ENCODE results near the gene REEP3. TPM values are rescaled to one million over a fixed set of nuclear protein-coding genes. Genes with fewer than 3 reads are reported as not detected.

Gene REEP3
- total RNA-seq, 1 donor from 2014 or later, result 9.7 TPM

DNA sequence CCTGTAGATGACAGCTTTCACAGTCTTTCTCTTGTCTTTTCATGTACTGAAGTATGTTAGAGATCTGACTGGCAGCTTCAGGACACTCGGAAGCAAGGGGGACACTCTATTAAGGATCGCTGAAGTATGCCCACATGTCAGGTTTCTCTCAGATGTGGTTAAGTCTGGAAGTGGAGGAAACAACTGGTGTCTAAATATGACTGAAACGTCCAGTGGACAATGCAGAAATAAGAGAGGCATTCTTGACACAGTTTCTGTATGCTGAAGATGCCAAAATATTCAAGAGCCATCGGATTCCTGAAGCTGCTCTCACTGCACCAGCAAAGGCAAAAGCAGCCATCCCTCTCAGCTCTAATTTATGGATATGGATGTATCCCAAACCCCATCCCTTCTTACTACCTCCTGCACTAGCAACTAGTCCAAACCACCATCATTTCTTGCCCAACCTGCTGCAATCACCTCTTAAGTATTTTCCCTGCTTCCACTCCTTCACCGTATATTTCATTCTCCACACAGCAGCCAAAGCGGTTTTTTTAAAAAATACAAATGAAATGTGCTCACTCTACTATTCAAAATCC is 113.4 kb downstream of the REEP3 start:
- H3K4me3 Mint-ChIP-seq, result no peak overlapping the region
- H3K4me1 Mint-ChIP-seq, result peaks cover 12% of the 10 kb centered on the region
- ChIA-PET POLR2A (no interaction called here), CTCF (interaction anchor here (0.7 to 7.6 kb wide), 4 partner anchors 86 to 468 kb away, joined by 3 to 85 read pairs (median 3); no protein-coding TSS in a partner anchor)
- TF ChIP-seq, protein P1, sequence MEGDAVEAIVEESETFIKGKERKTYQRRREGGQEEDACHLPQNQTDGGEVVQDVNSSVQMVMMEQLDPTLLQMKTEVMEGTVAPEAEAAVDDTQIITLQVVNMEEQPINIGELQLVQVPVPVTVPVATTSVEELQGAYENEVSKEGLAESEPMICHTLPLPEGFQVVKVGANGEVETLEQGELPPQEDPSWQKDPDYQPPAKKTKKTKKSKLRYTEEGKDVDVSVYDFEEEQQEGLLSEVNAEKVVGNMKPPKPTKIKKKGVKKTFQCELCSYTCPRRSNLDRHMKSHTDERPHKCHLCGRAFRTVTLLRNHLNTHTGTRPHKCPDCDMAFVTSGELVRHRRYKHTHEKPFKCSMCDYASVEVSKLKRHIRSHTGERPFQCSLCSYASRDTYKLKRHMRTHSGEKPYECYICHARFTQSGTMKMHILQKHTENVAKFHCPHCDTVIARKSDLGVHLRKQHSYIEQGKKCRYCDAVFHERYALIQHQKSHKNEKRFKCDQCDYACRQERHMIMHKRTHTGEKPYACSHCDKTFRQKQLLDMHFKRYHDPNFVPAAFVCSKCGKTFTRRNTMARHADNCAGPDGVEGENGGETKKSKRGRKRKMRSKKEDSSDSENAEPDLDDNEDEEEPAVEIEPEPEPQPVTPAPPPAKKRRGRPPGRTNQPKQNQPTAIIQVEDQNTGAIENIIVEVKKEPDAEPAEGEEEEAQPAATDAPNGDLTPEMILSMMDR (IDR thresholded peaks at IDR 0.05), result no peak
- no peaks in the 10 kb centered on the region for H3K27me3 Mint-ChIP-seq
- no peaks in the 10 kb centered on the region for H3K9me3 Mint-ChIP-seq
- intact Hi-C loops (cut with micrococcal nuclease), result no loop called here
- no peak overlapping the region for H3K27ac Mint-ChIP-seq
- no peak for ATAC-seq (ENCODE audit: low read depth)
- no peak for DNase-seq
- no peaks in the 10 kb centered on the region for H3K36me3 Mint-ChIP-seq (ENCODE audit: low read depth)

DNA sequence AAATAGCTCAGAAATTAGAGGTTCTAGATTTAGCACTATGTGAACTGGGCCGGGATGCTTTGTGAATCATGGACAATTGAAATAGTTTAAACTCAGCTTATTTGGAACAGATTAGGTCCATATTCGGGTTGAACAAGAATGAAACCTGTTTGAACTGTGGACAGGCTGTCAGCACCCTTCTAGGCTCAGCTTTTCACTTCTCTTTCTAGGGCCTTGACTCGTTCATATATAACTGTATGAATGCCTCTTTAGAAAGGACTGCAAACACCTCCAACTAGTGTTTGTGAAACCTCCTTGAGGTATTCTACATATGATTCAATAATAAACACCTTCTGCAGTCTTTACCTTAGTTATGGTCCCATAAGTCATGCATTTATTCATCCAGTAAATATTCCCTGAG is 115.6 kb downstream of the REEP3 start:
- Mint-ChIP-seq H3K4me3 (no peak overlapping the region), H3K9me3 (no peaks in the 10 kb centered on the region), H3K4me1 (peaks cover 2% of the 10 kb centered on the region), H3K27me3 (no peaks in the 10 kb centered on the region), H3K36me3 (ENCODE audit: low read depth) (no peaks in the 10 kb centered on the region), H3K27ac (no peak overlapping the region)
- intact Hi-C loops (cut with micrococcal nuclease), result no loop called here
- TF ChIP-seq, protein P1 (IDR thresholded peaks at IDR 0.05), result no peak
- ChIA-PET POLR2A (no interaction called here), CTCF (interaction anchor here (0.8 to 0.9 kb wide), 2 partner anchors 83 to 470 kb away, joined by 3 to 5 read pairs; no protein-coding TSS in a partner anchor)
- DNase-seq (no peak), ATAC-seq (ENCODE audit: low read depth) (no peak)

DNA sequence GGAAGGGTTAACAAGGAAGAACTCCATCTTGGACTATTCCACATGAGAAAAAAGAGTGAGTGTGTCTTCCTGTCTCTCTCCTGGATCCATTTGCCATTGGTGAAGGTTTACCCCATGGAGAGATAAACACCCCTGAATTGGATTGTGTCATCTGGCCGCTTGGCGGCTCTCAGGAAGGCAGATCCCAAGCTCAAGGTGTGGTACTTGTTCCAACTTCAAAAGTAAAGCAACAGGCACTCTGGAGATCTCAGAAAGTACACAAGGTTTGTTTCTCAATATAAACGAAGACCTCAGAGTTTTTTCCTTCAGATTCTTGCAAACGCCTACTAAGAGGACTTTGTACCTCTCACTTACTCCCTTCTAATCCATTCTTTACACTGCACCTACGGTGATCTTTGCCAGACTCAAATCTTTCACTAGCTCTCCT is 116.7 kb downstream of the REEP3 start:
- TF ChIP-seq, protein P1 (IDR thresholded peaks at IDR 0.05), result no peak
- ATAC-seq (ENCODE audit: low read depth), result no peak
- intact Hi-C loops (cut with micrococcal nuclease), result no loop called here
- no peaks in the 10 kb centered on the region for H3K36me3 Mint-ChIP-seq (ENCODE audit: low read depth)
- DNase-seq, result no peak
- POLR2A ChIA-PET, result no interaction called here
- H3K4me1 Mint-ChIP-seq, result peaks cover 2% of the 10 kb centered on the region
- no peak overlapping the region for H3K27ac Mint-ChIP-seq
- H3K27me3 Mint-ChIP-seq, result no peaks in the 10 kb centered on the region
- no peak overlapping the region for H3K4me3 Mint-ChIP-seq
- no peaks in the 10 kb centered on the region for H3K9me3 Mint-ChIP-seq
- CTCF ChIA-PET, result interaction anchor here (1.2 kb wide), 1 partner anchor 9 kb away, joined by 3 read pairs; no protein-coding TSS in a partner anchor

DNA sequence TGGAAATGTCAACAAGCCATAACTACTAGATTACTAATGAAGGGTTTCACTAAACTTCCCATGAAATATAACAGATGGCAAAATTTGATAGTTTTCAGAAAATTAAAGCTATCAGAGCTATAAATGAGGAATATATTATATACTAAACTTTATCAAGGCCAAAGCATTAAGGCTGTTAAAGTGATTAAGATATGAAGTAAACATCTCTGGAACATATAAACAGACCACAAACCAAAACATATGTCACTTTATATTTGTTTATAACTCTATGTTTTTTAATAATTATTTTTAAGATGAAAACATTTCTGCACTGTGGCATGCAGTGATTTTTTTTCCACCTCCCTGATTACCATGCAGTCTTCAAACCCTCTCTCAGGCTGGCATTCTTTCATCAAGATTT is 120.2 kb downstream of the REEP3 start:
- CTCF ChIA-PET, result interaction anchor here (1.5 kb wide), 1 partner anchor 76 kb away, joined by 3 read pairs; no protein-coding TSS in a partner anchor

DNA sequence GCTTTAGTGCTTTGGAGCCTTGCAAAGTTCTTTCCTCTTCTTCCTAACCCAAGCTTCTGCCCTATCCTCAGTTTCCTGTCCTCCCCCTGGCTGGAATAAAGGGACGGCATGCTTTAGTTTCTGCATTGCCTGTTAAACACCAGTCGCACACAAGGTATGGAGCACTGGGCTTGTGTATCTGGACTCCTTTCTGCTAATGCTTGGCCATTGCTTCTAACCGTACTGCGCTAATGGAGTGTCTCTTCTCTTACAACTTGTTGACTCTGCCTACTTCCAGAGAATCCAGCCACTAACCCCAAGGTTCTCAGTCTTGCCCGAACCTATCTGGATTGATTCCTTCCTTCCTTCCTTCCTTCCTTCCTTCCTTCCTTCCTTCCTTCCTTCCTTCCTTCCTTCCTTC is 120.6 kb downstream of the REEP3 start:
- CTCF ChIA-PET, result interaction anchor here (1.5 kb wide), 1 partner anchor 76 kb away, joined by 3 read pairs; no protein-coding TSS in a partner anchor
- H3K4me1 Mint-ChIP-seq, result peaks cover 12% of the 10 kb centered on the region
- H3K27me3 Mint-ChIP-seq, result no peaks in the 10 kb centered on the region
- no peak overlapping the region for H3K27ac Mint-ChIP-seq
- no peaks in the 10 kb centered on the region for H3K9me3 Mint-ChIP-seq
- H3K4me3 Mint-ChIP-seq, result no peak overlapping the region
- DNase-seq (no peak), ATAC-seq (ENCODE audit: low read depth) (no peak)
- no peaks in the 10 kb centered on the region for H3K36me3 Mint-ChIP-seq (ENCODE audit: low read depth)
- POLR2A ChIA-PET, result no interaction called here
- TF ChIP-seq, protein P1 (IDR thresholded peaks at IDR 0.05), result no peak
- intact Hi-C loops (cut with micrococcal nuclease), result no loop called here

More for the DNA sequence above, 120.2 kb downstream of the REEP3 start:
- DNase-seq (no peak), ATAC-seq (ENCODE audit: low read depth) (no peak)
- Mint-ChIP-seq H3K9me3 (no peaks in the 10 kb centered on the region), H3K4me1 (peaks cover 10% of the 10 kb centered on the region), H3K4me3 (no peak overlapping the region), H3K36me3 (ENCODE audit: low read depth) (no peaks in the 10 kb centered on the region), H3K27ac (no peak overlapping the region), H3K27me3 (no peaks in the 10 kb centered on the region)
- POLR2A ChIA-PET, result interaction anchor here (0.6 kb wide), 1 partner anchor 22 kb away, joined by 4 read pairs; no protein-coding TSS in a partner anchor
- intact Hi-C loops (cut with micrococcal nuclease), result no loop called here
- TF ChIP-seq, protein P1 (IDR thresholded peaks at IDR 0.05), result no peak

Data from activated B cell treated with CpG ODN at 0.5 μM for 24 hours (primary cell).